ENCODE data around the gene SCARB1. TPM values are rescaled to one million over a fixed set of nuclear protein-coding genes. Genes with fewer than 3 reads are reported as not detected.

The SCARB1 gene
- total and polyA plus RNA-seq, 2 experiments from 2014 or later = 50.4 to 90.0 TPM

- WGBS (ENCODE audit: low lambda C conversion rate, missing lambda C conversion rate) = 95% methylated on average over 3 of the region's 3 CpGs
- no peak overlapping the region for H3K27ac ChIP-seq
Observed at GRCh38 chr12:124756760-124757159, 106.9 kb downstream of the SCARB1 start.

GRCh38 chr12:124756166-124756565 lies 107.5 kb downstream of the SCARB1 start:
- no peaks in the 10 kb centered on the region for H3K27me3 ChIP-seq
- H2AFZ ChIP-seq = no peak overlapping the region
- WGBS (ENCODE audit: low lambda C conversion rate, missing lambda C conversion rate) = 78% methylated on average over 6 of the region's 6 CpGs
- TF ChIP-seq EZH2phosphoT487 (IDR thresholded peaks at IDR 0.05; ENCODE audit: low read depth, severe bottlenecking, unreplicated experiment) (no peak), EZH2 (IDR thresholded peaks at IDR 0.05; ENCODE audit: borderline replicate concordance) (no peak)
- TF ChIP-seq, protein P1, sequence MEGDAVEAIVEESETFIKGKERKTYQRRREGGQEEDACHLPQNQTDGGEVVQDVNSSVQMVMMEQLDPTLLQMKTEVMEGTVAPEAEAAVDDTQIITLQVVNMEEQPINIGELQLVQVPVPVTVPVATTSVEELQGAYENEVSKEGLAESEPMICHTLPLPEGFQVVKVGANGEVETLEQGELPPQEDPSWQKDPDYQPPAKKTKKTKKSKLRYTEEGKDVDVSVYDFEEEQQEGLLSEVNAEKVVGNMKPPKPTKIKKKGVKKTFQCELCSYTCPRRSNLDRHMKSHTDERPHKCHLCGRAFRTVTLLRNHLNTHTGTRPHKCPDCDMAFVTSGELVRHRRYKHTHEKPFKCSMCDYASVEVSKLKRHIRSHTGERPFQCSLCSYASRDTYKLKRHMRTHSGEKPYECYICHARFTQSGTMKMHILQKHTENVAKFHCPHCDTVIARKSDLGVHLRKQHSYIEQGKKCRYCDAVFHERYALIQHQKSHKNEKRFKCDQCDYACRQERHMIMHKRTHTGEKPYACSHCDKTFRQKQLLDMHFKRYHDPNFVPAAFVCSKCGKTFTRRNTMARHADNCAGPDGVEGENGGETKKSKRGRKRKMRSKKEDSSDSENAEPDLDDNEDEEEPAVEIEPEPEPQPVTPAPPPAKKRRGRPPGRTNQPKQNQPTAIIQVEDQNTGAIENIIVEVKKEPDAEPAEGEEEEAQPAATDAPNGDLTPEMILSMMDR (IDR thresholded peaks at IDR 0.05; ENCODE audit: poor library complexity) = no peak
- no peaks in the 10 kb centered on the region for H3K79me2 ChIP-seq
- H3K4me3 ChIP-seq = no peak overlapping the region
- H3K27ac ChIP-seq = no peak overlapping the region
- no peaks in the 10 kb centered on the region for H3K9me3 ChIP-seq (ENCODE audit: low read depth)
- no peaks in the 10 kb centered on the region for H3K9me2 ChIP-seq (replicated peaks; ENCODE audit: insufficient read depth)
- peaks cover 17% of the 10 kb centered on the region for H3K4me1 ChIP-seq (ENCODE audit: insufficient read depth)
- DNase-seq (ENCODE audit: low spot score) = no peak
- H3K36me3 ChIP-seq (replicated peaks; ENCODE audit: insufficient read depth, low read depth) = no peaks in the 10 kb centered on the region
- no peak overlapping the region for H3K4me2 ChIP-seq
- no peaks in the 10 kb centered on the region for H4K20me1 ChIP-seq (ENCODE audit: insufficient read depth, poor library complexity, severe bottlenecking)

More at GRCh38 chr12:124756760-124757159, 106.9 kb downstream of the SCARB1 start:
- Histone ChIP-seq H3K79me2 (no peaks in the 10 kb centered on the region), H3K36me3 (replicated peaks; ENCODE audit: insufficient read depth, low read depth) (no peaks in the 10 kb centered on the region), H3K9me2 (replicated peaks; ENCODE audit: insufficient read depth) (no peaks in the 10 kb centered on the region), H2AFZ (no peak overlapping the region), H3K9me3 (ENCODE audit: low read depth) (no peaks in the 10 kb centered on the region), H4K20me1 (ENCODE audit: insufficient read depth, poor library complexity, severe bottlenecking) (no peaks in the 10 kb centered on the region), H3K27me3 (no peaks in the 10 kb centered on the region), H3K4me1 (ENCODE audit: insufficient read depth) (peaks cover 14% of the 10 kb centered on the region), H3K4me3 (no peak overlapping the region), H3K4me2 (no peak overlapping the region)
- TF ChIP-seq, protein P1 (IDR thresholded peaks at IDR 0.05; ENCODE audit: poor library complexity) = no peak
- TF ChIP-seq EZH2phosphoT487 (IDR thresholded peaks at IDR 0.05; ENCODE audit: low read depth, severe bottlenecking, unreplicated experiment) (no peak), EZH2 (IDR thresholded peaks at IDR 0.05; ENCODE audit: borderline replicate concordance) (no peak)
- no peak for DNase-seq (ENCODE audit: low spot score)

DNA sequence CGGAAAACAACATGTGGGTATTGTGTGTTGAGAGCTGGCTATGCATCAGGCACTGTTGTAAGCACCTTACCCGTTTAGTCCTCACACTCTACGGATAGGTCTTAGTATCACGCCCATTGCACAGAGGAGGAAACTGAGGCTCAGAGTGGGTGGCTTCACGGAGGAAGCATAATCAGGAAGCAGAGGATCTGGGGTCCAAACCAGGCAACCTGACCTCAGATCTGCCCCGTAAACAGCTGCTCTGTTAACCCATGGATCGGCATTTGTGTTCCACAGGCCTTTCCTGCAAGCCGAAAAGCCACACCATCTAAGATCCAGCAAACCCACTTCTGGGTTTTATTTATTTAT lies 107.9 kb downstream of the SCARB1 start:
- Histone ChIP-seq H3K9me3 (ENCODE audit: low read depth) (no peaks in the 10 kb centered on the region), H3K36me3 (replicated peaks; ENCODE audit: insufficient read depth, low read depth) (no peaks in the 10 kb centered on the region), H4K20me1 (ENCODE audit: insufficient read depth, poor library complexity, severe bottlenecking) (no peaks in the 10 kb centered on the region), H3K27me3 (no peaks in the 10 kb centered on the region), H2AFZ (no peak overlapping the region), H3K4me3 (no peak overlapping the region), H3K4me1 (ENCODE audit: insufficient read depth) (peaks cover 20% of the 10 kb centered on the region), H3K27ac (peak overlapping the region; percentile 81), H3K9me2 (replicated peaks; ENCODE audit: insufficient read depth) (no peaks in the 10 kb centered on the region), H3K79me2 (no peaks in the 10 kb centered on the region), H3K4me2 (peak overlapping the region; percentile 37)
- DNase-seq (ENCODE audit: low spot score) = no peak
- TF ChIP-seq EZH2 (IDR thresholded peaks at IDR 0.05; ENCODE audit: borderline replicate concordance) (no peak), EZH2phosphoT487 (IDR thresholded peaks at IDR 0.05; ENCODE audit: low read depth, severe bottlenecking, unreplicated experiment) (no peak)
- TF ChIP-seq, protein P1 (IDR thresholded peaks at IDR 0.05; ENCODE audit: poor library complexity) = no peak
- WGBS (ENCODE audit: low lambda C conversion rate, missing lambda C conversion rate) = 94% methylated on average over 8 of the region's 8 CpGs
